Subcutaneous abdominal adipose tissue (tissue), 5 donors: ENCODE results near the gene RAB27A.
"Not testable (repeated sequence)": the region's sequence is repeated elsewhere in the genome, so short reads cannot be mapped to it uniquely, and the experiment has no call there.

ENCODE experiments used
- H3K27ac ChIP-seq: one replicate; pipeline ENCODE4 v1.7.0; 2013; ENCODE audit warnings: low read depth, mild to moderate bottlenecking, inconsistent platforms, low read length, moderate library complexity
- H3K27me3 ChIP-seq, 5 donors: one replicate each; pipeline ENCODE4 v1.7.0; 2013; ENCODE audit warnings: low read length in 5 of 5, inconsistent platforms in 1 of 5; ENCODE audit not compliant: control insufficient read depth in 5 of 5, insufficient read depth in 4 of 5
- H3K36me3 ChIP-seq, 5 donors: one replicate each; pipeline ENCODE4 v1.7.0; 2013; ENCODE audit warnings: low read length in 5 of 5; ENCODE audit not compliant: control insufficient read depth in 5 of 5, insufficient read depth in 5 of 5
- H3K4me1 ChIP-seq, 5 donors: one replicate each; pipeline ENCODE4 v1.7.0; 2013; ENCODE audit warnings: low read length in 5 of 5, mild to moderate bottlenecking in 3 of 5, moderate library complexity in 1 of 5; ENCODE audit not compliant: control insufficient read depth in 5 of 5, insufficient read depth in 5 of 5
- H3K4me3 ChIP-seq, 5 donors: one replicate each; pipeline ENCODE4 v1.7.0; 2013; ENCODE audit warnings: low read length in 5 of 5, low read depth in 1 of 5
- H3K9ac ChIP-seq, 5 donors: one replicate each; pipeline ENCODE4 v1.7.0; 2013; ENCODE audit warnings: low read length in 5 of 5, mild to moderate bottlenecking in 4 of 5, moderate library complexity in 3 of 5
- H3K9me3 ChIP-seq, 5 donors: one replicate each; pipeline ENCODE4 v1.7.0; 2013; ENCODE audit warnings: low read length in 5 of 5; ENCODE audit not compliant: control insufficient read depth in 5 of 5
- donor health status: healthy.
- donor health status: healthy.
- donor health status: healthy.
- donor health status: healthy.
- donor health status: healthy.

Gene RAB27A

GRCh38 chr15:55254916-55255679 lies 34.5 kb downstream of the RAB27A start:
- no peaks in the 10 kb centered on the region for H3K36me3 ChIP-seq
- peaks cover 0 to 20% (median 11%) of the 10 kb centered on the region in 5 donors for H3K4me1 ChIP-seq
- peak overlapping the region in 4 of 5 donors; percentile 25 to 54 (median 51) for H3K4me3 ChIP-seq
- H3K9me3 ChIP-seq: no peaks in the 10 kb centered on the region
- no peaks in the 10 kb centered on the region for H3K27me3 ChIP-seq
- H3K9ac ChIP-seq: peak overlapping the region in 2 of 5 donors; percentile 25 to 31
- H3K27ac ChIP-seq: no peak overlapping the region

- H3K9ac ChIP-seq: no peak overlapping the region
- H3K4me1 ChIP-seq: peaks cover 0 to 20% (median 15%) of the 10 kb centered on the region in 5 donors
- no peaks in the 10 kb centered on the region for H3K27me3 ChIP-seq
- H3K27ac ChIP-seq: no peak overlapping the region
- H3K9me3 ChIP-seq: no peaks in the 10 kb centered on the region
- no peak overlapping the region for H3K4me3 ChIP-seq
- no peaks in the 10 kb centered on the region for H3K36me3 ChIP-seq
These were observed 36.0 kb downstream of the RAB27A start for GRCh38 chr15:55253580-55253979.

DNA sequence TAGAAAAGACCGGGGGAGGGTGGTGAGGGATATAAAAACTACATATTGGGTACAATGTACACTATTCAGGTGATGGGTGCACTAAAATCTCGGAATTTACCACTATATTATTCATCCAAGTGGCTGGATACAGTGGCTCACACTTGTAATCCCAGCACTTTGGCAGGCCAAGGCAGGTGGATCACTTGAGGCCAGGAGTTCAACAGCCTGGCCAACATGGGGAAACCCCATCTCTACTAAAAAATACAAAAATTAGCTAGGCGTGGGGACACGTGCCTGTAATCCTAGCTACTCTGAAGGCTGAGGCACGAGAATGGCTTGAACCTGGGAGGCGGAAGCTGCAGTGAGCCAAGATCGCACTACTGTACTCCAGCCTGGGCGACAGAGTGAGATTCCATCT lies 37.4 kb downstream of the RAB27A start:
- not testable (repeated sequence) for H3K9me3 ChIP-seq, H3K27ac ChIP-seq, H3K9ac ChIP-seq, H3K27me3 ChIP-seq, H3K36me3 ChIP-seq, H3K4me3 ChIP-seq
- H3K4me1 ChIP-seq: peaks cover 0 to 20% (median 15%) of the 10 kb centered on the region in 5 donors

DNA sequence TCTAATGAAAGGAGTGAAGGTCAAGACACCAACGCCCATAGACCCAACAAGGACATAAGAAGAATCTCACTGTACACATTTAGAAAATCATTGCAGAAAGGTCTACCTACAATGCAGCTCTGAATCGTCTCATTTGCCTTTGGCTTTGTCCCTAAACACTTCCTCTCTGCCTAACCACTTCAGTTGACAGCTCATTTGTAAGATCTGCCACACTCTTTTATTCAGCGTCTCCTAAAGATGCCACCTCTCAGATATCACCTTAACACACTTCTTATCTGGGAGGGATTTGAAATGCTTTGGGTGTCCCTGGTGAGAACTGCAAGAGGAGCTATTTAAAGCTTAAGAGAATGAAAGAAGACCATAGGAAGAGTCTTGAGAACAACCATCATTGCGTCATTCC lies 38.7 kb downstream of the RAB27A start:
- Histone ChIP-seq H3K9ac (no peak overlapping the region), H3K4me3 (no peak overlapping the region), H3K27ac (no peak overlapping the region), H3K9me3 (no peaks in the 10 kb centered on the region), H3K27me3 (no peaks in the 10 kb centered on the region), H3K36me3 (no peaks in the 10 kb centered on the region), H3K4me1 (peaks cover 0 to 17% (median 15%) of the 10 kb centered on the region in 5 donors)

DNA sequence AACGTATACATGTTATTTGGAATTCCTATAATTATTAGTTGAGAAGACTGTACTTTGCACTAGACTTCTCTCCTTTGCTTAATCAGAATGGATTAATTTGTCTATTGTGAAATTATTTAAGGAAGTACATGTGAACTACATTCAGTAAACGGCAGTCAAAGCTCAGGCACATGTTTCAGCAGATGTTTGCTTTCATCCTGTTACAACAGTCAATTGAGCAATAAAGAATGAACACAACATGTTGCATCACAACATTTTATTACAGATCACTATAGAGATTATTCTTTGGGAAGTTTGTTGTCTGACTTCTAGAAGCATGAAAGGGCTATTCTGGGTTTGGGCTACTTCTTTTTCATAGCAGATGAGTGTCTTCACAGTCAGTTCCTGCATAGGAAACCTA lies 39.2 kb downstream of the RAB27A start:
- Histone ChIP-seq H3K9ac (no peak overlapping the region), H3K9me3 (no peaks in the 10 kb centered on the region), H3K4me3 (no peak overlapping the region), H3K27ac (no peak overlapping the region), H3K36me3 (no peaks in the 10 kb centered on the region), H3K27me3 (no peaks in the 10 kb centered on the region), H3K4me1 (peaks cover 0 to 17% (median 11%) of the 10 kb centered on the region in 5 donors)

DNA sequence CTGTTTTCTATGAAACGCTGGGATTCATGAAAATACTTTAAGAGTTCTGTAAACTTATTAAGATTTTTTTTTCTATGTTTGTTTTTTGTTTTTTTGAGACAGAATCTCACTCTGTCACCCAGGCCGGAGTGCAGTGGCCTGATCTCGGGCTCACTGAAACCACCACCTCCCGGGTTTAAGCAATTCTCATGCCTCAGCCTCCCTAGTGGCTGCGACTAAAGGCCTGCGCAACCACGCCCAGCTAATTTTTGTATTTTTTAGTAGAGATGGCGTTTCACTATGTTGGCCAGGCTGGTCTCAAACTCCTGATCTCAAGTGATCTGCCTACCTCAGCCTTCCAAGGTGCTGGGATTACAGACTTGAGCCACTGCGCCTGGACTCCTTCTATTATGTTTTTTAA lies 39.7 kb downstream of the RAB27A start:
- H3K9me3 ChIP-seq, H3K27ac ChIP-seq, H3K4me3 ChIP-seq, H3K9ac ChIP-seq, H3K27me3 ChIP-seq, H3K36me3 ChIP-seq: not testable (repeated sequence)
- peaks cover 0 to 17% (median 8%) of the 10 kb centered on the region in 5 donors for H3K4me1 ChIP-seq

GRCh38 chr15:55248895-55249294 lies 40.7 kb downstream of the RAB27A start:
- Histone ChIP-seq H3K4me1 (peaks cover 0 to 17% (median 8%) of the 10 kb centered on the region in 5 donors), H3K9ac (no peak overlapping the region), H3K36me3 (no peaks in the 10 kb centered on the region), H3K27ac (no peak overlapping the region), H3K9me3 (no peaks in the 10 kb centered on the region), H3K4me3 (no peak overlapping the region), H3K27me3 (no peaks in the 10 kb centered on the region)

GRCh38 chr15:55247766-55248427 lies 41.7 kb downstream of the RAB27A start:
- Histone ChIP-seq H3K27ac (no peak overlapping the region), H3K4me1 (peaks cover 0 to 17% (median 8%) of the 10 kb centered on the region in 5 donors), H3K9me3 (no peaks in the 10 kb centered on the region), H3K4me3 (no peak overlapping the region), H3K9ac (no peak overlapping the region), H3K27me3 (no peaks in the 10 kb centered on the region), H3K36me3 (no peaks in the 10 kb centered on the region)

DNA sequence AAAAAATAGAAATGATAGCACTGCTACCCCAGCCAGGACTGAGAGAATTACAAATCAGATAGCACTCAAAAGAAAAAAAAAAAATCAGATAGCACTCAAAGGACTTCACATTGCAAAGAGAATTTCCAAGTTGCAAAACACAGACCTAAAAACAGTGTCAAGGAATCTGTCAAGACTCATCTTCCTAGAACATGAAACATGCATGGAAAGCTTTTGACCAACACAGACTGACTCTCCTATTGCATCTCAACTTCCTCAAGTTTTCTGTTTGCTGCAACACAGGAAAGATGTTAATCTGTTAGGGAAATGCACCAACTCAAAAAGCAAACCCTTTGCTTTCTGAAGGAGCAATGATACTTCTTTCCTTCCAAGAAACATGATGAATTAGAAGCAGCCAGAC lies 42.3 kb downstream of the RAB27A start:
- H3K4me1 ChIP-seq: peaks cover 0 to 17% (median 8%) of the 10 kb centered on the region in 5 donors
- H3K4me3 ChIP-seq: no peak overlapping the region
- H3K27me3 ChIP-seq: no peaks in the 10 kb centered on the region
- no peaks in the 10 kb centered on the region for H3K9me3 ChIP-seq
- H3K27ac ChIP-seq: no peak overlapping the region
- no peak overlapping the region for H3K9ac ChIP-seq
- H3K36me3 ChIP-seq: peaks cover 0 to 2% (median 0%) of the 10 kb centered on the region in 5 donors

- H3K4me1 ChIP-seq: peaks cover 0 to 17% (median 8%) of the 10 kb centered on the region in 5 donors
- H3K9me3 ChIP-seq: no peaks in the 10 kb centered on the region
- peaks cover 0 to 4% (median 0%) of the 10 kb centered on the region in 5 donors for H3K36me3 ChIP-seq
- no peak overlapping the region for H3K4me3 ChIP-seq
- H3K27me3 ChIP-seq: no peaks in the 10 kb centered on the region
- H3K9ac ChIP-seq: no peak overlapping the region
- no peak overlapping the region for H3K27ac ChIP-seq
These were observed 43.0 kb downstream of the RAB27A start for GRCh38 chr15:55246567-55246966.
